Fibroblast of lung (primary cell): Measurements from ENCODE around the gene DDX51. TPM values are rescaled to one million over a fixed set of nuclear protein-coding genes. Genes with fewer than 3 reads are reported as not detected.
"Not testable (repeated sequence)": the region's sequence is repeated elsewhere in the genome, so short reads cannot be mapped to it uniquely, and the experiment has no call there.

Source experiments
- DNase-seq, 2 donors: peaks; one replicate each; pipeline versions ENCODE4 v3.0.0 to v3.0.0-alpha.2; 2010; ENCODE audit warnings: low read depth in 2 of 2
- H2AFZ ChIP-seq: 2 replicates; pipeline ENCODE4 v1.5.1; 2012; ENCODE audit warnings: low read length, control low read depth, inconsistent platforms
- H3K27ac ChIP-seq: 2 replicates; pipeline ENCODE4 v1.5.1; 2011; ENCODE audit warnings: low read length, control low read depth; ENCODE audit not compliant: insufficient read depth
- H3K27me3 ChIP-seq: 2 replicates; pipeline ENCODE4 v1.5.1; 2011; ENCODE audit warnings: mild to moderate bottlenecking, low read length; ENCODE audit not compliant: control insufficient read depth, insufficient read depth
- H3K36me3 ChIP-seq: 2 replicates; pipeline ENCODE4 v1.5.1; 2011; ENCODE audit warnings: low read length; ENCODE audit not compliant: control insufficient read depth, insufficient read depth
- H3K4me1 ChIP-seq: 2 replicates; pipeline ENCODE4 v1.5.1; 2011; ENCODE audit warnings: low read length; ENCODE audit not compliant: control insufficient read depth, insufficient read depth; ENCODE audit errors: extremely low read depth
- H3K4me2 ChIP-seq: 2 replicates; pipeline ENCODE4 v1.5.1; 2011; ENCODE audit warnings: low read length, control low read depth; ENCODE audit not compliant: insufficient read depth; ENCODE audit errors: extremely low read depth
- H3K4me3 ChIP-seq, 4 experiments: fragments of 200-600 bp in 1 of 4; sonication (generic) in 1 of 4; replicated peaks in 1 of 4; 2 replicates each; pipeline ENCODE4 v1.5.1; 2011 to 2016; ENCODE audit warnings: low read length in 4 of 4, low read depth in 3 of 4, mild to moderate bottlenecking in 3 of 4, control low read depth in 2 of 4, inconsistent platforms in 1 of 4, mixed read lengths in 1 of 4; ENCODE audit not compliant: insufficient read depth in 1 of 4; ENCODE audit errors: control extremely low read depth in 1 of 4
- H3K79me2 ChIP-seq: 2 replicates; pipeline ENCODE4 v1.5.1; 2012; ENCODE audit warnings: mild to moderate bottlenecking, low read length, inconsistent platforms; ENCODE audit not compliant: control insufficient read depth, insufficient read depth
- H3K9ac ChIP-seq: 2 replicates; pipeline ENCODE4 v1.5.1; 2011; ENCODE audit warnings: mild to moderate bottlenecking, low read length, control low read depth; ENCODE audit not compliant: insufficient read depth
- H3K9me3 ChIP-seq: 2 replicates; pipeline ENCODE4 v1.5.1; 2012; ENCODE audit warnings: low read depth, low read length; ENCODE audit not compliant: control insufficient read depth, insufficient read depth
- H4K20me1 ChIP-seq: 2 replicates; pipeline ENCODE4 v1.5.1; 2011; ENCODE audit warnings: low read length; ENCODE audit not compliant: control insufficient read depth, insufficient read depth; ENCODE audit errors: extremely low read depth
- EZH2 ChIP-seq: IDR thresholded peaks from 2 replicates; pipeline ENCODE4 v1.5.1; 2012; ENCODE audit warnings: low read length, control low read depth, mild to moderate bottlenecking; ENCODE audit errors: missing control alignments
- polyA plus RNA-seq, 2 donors: library from polyadenylated mRNA; depleted of rRNA in 1 of 2; stranded (reverse) in 1 of 2; unstranded in 1 of 2; fragments of >200 nt; gene quantifications; 2 replicates each; pipeline ENCODE4 v1.2.1, GENCODE V29; 2011 to 2012; ENCODE audit warnings: missing spikeins in 1 of 2
- total RNA-seq: library from RNA; depleted of rRNA; stranded (reverse); fragments of >200 nt; gene quantifications from 2 replicates; pipeline ENCODE4 v1.2.1, GENCODE V29; 2014
- TF ChIP-seq, protein P1 (sequence below), 2 donors: IDR thresholded peaks in 1 of 2; conservative IDR thresholded peaks in 1 of 2; 1 replicate in 1 of 2; 2 replicates in 1 of 2; pipeline ENCODE4 v1.5.1; 2011 to 2012; ENCODE audit warnings: low read length in 2 of 2, control low read depth in 1 of 2, inconsistent platforms in 1 of 2, low read depth in 1 of 2, mild to moderate bottlenecking in 1 of 2

Gene DDX51
- total and polyA plus RNA-seq, 2 donors (not counting 1 experiment from before 2014, with no cell fraction given) = 3.7 to 7.4 TPM

DNA sequence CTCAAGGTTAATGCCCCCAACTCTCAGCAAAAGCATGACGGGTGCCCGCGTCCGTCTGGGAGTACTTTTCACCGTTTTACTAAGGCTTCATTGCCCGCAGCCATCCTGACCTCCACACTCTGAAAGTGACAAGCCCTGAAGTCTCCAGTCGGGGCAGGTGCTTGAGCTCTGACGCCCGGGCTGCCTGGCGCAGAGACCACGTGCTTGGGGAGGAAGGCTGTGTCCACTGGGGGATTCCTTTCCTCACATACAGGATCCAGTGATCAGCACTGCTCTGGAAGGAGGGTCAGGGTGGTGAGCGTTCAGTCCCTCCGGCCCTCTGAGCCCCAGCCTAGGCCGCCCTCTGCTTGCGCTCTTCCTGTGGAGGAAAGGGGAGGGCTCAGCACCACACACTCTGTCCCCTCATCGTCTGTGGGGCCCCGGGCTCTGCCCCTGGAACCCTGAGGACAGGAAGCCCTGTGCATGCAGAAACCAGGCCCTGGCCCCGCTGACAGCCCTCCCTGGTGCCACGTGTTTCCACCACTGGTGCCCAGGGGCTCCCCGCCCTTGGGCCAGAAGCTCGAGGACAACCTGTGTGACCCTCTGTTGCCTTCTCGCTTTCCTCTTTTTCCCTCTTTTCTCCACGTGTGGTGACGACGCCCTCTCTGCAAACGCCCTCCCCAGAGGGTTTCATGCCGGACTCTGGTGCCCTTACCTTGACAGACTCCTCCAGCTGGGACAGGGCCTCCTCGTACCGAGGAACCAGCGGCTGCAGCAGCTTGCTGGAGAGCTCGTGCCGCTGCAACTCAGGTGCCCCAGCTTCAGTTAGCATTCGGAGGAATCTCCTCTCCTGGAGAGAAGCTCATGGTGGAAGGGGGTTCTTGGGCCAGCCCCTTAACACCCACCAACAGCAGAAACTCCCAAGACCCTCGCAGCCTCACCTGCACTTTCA is 4.9 kb downstream of the DDX51 start:
- H3K27me3 ChIP-seq = no peaks in the 10 kb centered on the region
- no peak for DNase-seq
- H3K4me3 ChIP-seq = no peak overlapping the region
- H3K4me2 ChIP-seq = no peak overlapping the region
- H2AFZ ChIP-seq = no peak overlapping the region
- no peaks in the 10 kb centered on the region for H3K9me3 ChIP-seq
- H3K36me3 ChIP-seq = peaks cover 20% of the 10 kb centered on the region
- H3K79me2 ChIP-seq = peaks cover 14% of the 10 kb centered on the region
- no peaks in the 10 kb centered on the region for H4K20me1 ChIP-seq
- H3K9ac ChIP-seq = no peak overlapping the region
- H3K27ac ChIP-seq = no peak overlapping the region
- peaks cover 4% of the 10 kb centered on the region for H3K4me1 ChIP-seq
- TF ChIP-seq, protein P1, sequence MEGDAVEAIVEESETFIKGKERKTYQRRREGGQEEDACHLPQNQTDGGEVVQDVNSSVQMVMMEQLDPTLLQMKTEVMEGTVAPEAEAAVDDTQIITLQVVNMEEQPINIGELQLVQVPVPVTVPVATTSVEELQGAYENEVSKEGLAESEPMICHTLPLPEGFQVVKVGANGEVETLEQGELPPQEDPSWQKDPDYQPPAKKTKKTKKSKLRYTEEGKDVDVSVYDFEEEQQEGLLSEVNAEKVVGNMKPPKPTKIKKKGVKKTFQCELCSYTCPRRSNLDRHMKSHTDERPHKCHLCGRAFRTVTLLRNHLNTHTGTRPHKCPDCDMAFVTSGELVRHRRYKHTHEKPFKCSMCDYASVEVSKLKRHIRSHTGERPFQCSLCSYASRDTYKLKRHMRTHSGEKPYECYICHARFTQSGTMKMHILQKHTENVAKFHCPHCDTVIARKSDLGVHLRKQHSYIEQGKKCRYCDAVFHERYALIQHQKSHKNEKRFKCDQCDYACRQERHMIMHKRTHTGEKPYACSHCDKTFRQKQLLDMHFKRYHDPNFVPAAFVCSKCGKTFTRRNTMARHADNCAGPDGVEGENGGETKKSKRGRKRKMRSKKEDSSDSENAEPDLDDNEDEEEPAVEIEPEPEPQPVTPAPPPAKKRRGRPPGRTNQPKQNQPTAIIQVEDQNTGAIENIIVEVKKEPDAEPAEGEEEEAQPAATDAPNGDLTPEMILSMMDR (conservative IDR thresholded peaks at IDR 0.05 in 1 of 2, IDR thresholded peaks at IDR 0.05 in 1 of 2; ENCODE audit: low read depth in 1 of 2, low read length in 2 of 2) = no peak
- TF ChIP-seq EZH2 = no peak

DNA sequence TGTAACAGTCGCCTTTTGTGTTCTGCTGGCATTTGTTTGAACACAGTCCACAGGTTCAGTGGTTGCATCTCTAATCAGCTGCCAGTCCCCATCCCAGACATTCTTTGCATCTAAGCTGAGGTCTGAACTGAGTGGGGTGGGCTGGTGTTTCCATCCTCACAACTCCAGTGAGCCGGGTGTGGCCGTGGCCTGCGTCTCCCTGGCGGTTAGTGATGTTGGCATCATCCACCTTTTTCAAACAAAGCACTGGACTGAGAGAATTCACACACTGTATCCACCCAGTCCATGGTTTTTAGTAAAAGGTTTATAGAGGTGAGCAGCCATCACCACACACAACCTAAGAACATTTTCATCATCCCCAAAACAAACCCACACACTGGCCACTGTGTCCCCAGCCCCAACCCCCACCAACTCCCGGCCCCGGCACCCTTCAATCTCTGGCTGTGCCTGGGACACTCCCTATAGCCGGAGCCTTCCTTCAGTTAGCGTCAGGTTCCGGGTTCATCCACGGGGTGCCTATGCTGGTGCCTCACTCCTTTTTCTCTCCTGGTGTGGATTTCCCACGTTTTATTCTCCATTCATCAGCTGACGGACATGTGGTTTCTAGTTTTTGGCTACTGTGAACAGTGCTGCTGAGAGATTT is 6.5 kb downstream of the DDX51 start:
- Histone ChIP-seq H4K20me1 (no peaks in the 10 kb centered on the region), H3K27ac (no peak overlapping the region), H2AFZ (no peak overlapping the region), H3K79me2 (peaks cover 5% of the 10 kb centered on the region), H3K27me3 (no peaks in the 10 kb centered on the region), H3K36me3 (peaks cover 20% of the 10 kb centered on the region), H3K4me3 (no peak overlapping the region), H3K4me1 (no peaks in the 10 kb centered on the region), H3K4me2 (no peak overlapping the region), H3K9ac (no peak overlapping the region), H3K9me3 (no peaks in the 10 kb centered on the region)
- DNase-seq = peak in 1 of 2 donors; percentile 23
- no peak for TF ChIP-seq EZH2
- TF ChIP-seq, protein P1 (conservative IDR thresholded peaks at IDR 0.05 in 1 of 2, IDR thresholded peaks at IDR 0.05 in 1 of 2; ENCODE audit: low read depth in 1 of 2, low read length in 2 of 2) = no peak

DNA sequence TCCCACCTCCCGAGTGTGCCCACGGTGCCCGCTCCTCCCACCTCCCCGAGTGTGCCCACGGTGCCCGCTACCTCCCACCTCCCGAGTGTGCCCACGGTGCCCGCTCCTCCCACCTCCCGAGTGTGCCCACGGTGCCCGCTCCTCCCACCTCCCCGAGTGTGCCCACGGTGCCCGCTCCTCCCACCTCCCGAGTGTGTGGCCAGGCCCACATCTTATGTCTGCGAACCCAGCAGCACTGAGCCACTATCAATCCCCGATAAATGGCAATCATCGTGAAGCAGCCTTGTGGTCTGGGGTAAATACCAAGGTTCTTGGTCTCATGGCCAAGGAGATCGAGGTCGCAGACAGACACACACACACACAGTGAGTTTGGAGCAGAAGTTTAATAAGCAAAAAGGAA is 7.9 kb downstream of the DDX51 start:
- not testable (repeated sequence) for H3K4me2 ChIP-seq, H3K9me3 ChIP-seq, H3K27ac ChIP-seq, DNase-seq, H3K4me3 ChIP-seq, H4K20me1 ChIP-seq, H2AFZ ChIP-seq, H3K27me3 ChIP-seq, H3K4me1 ChIP-seq, H3K9ac ChIP-seq, H3K79me2 ChIP-seq
- H3K36me3 ChIP-seq = peaks cover 20% of the 10 kb centered on the region

DNA sequence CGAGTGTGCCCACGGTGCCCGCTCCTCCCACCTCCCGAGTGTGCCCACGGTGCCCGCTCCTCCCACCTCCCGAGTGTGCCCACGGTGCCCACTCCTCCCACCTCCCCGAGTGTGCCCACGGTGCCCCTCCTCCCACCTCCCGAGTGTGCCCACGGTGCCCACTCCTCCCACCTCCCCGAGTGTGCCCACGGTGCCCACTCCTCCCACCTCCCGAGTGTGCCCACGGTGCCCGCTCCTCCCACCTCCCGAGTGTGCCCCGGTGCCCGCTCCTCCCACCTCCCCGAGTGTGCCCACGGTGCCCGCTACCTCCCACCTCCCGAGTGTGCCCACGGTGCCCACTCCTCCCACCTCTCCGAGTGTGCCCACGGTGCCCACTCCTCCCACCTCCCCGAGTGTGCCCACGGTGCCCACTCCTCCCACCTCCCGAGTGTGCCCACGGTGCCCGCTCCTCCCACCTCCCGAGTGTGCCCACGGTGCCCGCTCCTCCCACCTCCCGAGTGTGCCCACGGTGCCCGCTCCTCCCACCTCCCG is 9.4 kb downstream of the DDX51 start:
- not testable (repeated sequence) for DNase-seq, H3K4me3 ChIP-seq, H2AFZ ChIP-seq, H3K9me3 ChIP-seq, H3K4me2 ChIP-seq, H3K27ac ChIP-seq, H3K27me3 ChIP-seq, H3K36me3 ChIP-seq, H3K4me1 ChIP-seq, H3K79me2 ChIP-seq, H4K20me1 ChIP-seq, H3K9ac ChIP-seq
